HG02588 (cell line): ENCODE measurements around the gene BYSL.

Source experiments
- ATAC-seq: cut with Tn5 transposase; IDR thresholded peaks from one replicate; pipeline ENCODE4 v1.9.1; 2021; ENCODE audit warnings: mild to moderate bottlenecking, moderate library complexity; ENCODE audit not compliant: unreplicated experiment

Gene BYSL, protein sequence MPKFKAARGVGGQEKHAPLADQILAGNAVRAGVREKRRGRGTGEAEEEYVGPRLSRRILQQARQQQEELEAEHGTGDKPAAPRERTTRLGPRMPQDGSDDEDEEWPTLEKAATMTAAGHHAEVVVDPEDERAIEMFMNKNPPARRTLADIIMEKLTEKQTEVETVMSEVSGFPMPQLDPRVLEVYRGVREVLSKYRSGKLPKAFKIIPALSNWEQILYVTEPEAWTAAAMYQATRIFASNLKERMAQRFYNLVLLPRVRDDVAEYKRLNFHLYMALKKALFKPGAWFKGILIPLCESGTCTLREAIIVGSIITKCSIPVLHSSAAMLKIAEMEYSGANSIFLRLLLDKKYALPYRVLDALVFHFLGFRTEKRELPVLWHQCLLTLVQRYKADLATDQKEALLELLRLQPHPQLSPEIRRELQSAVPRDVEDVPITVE

DNA sequence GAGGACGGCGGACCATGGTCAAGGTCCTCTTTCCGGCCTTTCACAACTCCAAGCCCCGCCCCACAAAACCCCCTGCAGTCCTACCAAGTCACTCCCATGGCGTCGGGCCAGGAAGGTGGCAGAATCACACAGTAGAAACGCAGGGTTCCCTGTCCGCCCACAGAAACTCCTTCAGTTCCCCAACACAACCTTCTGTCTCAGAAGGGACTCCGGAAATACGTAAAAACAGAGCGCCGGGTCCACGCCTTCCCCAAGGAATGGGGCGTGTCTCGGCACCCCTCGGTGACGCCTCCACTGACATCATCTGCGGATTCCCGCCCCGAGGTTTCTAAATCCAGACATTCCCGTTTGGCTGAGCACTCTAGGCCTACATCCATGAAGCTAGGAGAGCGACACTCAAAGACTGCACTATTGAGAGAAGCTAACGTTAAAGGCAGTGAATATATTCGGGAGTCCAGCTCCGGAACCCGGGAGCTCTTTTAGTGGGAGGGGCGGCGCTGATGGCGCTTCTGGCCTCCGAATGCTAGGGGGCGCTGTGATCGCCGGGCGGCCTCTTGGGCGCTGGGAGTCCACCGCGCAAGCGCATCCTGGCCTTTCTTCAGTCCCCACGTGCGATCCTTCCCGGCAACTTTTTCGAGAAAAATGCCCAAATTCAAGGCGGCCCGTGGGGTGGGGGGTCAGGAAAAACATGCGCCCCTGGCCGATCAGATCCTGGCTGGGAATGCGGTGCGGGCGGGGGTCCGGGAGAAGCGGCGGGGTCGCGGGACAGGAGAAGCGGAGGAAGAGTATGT lies at the start of gene BYSL, which contains the start of gene MED20:
BYSL (plus strand) TSS at position 579 of the 791 bp plus-strand sequence; CDS start at position 643, 64 bp downstream.
MED20 (minus strand) TSS at position 219 of the 791 bp plus-strand sequence; CDS start at position 98, 121 bp downstream.
- peak; percentile 81 for ATAC-seq

DNA sequence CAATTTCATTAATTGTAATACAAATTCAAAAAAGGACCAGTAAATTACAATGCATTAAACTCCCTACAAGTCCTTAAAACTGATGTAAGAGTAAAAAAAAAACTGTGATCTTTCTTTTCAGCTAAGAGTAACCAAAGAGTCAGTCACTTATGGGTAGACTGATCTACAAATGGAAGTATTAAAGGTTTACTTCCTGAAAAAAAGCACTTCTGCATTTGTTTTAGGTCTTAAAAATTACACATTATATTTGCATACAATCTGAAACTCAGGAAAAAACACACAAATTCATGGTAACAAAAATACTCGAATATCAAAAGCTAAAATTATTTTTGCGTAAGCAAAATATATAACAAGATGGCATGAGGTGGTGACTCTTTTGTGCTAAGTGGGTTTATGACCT lies 49.6 kb upstream of the BYSL start:
- no peak for ATAC-seq

DNA sequence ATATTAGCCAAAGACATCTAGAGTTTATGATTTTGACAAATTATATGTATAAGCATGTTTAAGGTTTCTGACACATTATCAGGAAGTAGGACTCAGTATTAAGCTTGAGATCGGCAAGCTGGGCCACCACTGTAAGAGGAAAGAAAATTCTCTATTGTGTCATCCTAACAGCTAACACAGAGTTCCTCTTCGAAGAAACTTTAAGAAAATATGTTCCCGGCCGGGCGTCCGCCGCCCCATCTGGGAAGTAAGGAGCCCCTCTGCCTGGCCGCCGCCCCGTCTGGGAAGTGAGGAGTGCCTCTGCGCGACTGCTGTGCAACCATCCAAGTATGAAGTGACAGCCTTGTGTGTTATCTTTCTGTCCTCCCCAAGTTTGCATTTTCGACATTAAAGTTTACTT lies 49.2 kb upstream of the BYSL start:
- no peak for ATAC-seq

DNA sequence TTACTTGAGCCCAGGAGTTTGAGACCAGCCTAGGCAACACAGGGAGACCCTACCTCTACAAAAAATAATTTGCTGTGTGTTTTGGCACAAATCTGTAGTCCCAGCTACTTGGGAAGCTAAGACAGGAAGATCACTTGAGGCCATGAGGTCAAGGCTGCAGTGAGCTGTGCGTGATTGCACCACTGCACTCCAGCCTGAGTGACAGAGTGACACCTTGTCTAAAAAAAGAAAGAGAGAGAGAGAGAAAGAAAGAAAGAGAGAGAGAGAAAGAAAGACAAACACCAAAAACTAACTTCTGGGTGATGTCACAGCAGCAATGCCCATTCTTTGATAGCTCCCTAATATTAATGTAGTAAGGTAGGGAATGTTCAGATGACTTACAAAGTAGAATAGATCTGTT lies 46.6 kb upstream of the BYSL start:
- ATAC-seq: no peak

DNA sequence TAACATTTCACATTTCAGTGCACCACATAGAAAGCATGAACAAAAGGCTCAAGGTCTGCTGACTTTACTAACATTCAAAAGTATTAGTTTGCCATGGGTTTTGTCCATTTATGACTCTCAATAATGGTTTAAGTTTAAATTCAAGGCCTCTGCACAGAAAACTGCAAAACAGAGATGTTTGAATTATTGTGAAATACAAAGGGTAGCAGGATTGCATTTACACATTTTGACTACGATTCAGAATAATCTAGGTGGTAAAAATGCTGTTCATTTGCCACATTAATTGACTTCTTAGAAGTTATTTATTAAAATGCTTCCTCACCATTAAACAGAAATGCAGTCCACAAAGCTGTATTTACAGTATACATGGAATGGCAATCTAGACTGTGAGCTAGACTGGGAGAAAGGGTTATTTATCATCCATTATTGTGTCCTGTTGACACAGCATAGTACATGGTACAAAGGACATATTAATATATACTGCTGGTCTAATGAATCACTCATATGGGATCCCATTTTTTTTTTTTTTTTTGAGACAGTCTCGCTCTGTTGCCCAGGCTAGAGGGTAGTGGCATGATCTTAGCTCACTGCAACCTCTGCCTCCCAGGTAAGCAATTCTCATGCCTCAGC lies 44.1 kb upstream of the BYSL start:
- no peak for ATAC-seq

DNA sequence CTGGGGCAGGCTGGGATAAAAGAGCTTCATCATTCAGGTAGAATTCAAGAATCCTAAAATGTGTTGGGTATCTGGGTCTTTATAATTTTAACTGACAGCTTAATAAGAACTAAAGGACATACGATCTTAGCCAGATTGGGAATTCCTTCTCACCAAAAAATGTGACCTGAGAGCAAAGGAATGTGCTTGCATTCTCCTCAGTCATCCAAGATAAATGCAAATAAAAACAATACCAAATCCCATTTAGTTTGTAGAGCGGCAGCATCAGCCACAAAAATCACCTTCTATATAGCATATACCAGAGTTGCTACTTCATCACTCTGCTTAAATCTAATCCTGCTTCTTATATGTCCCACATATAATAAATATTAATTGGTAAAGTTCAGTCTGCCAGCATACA lies 43.1 kb upstream of the BYSL start:
- no peak for ATAC-seq

DNA sequence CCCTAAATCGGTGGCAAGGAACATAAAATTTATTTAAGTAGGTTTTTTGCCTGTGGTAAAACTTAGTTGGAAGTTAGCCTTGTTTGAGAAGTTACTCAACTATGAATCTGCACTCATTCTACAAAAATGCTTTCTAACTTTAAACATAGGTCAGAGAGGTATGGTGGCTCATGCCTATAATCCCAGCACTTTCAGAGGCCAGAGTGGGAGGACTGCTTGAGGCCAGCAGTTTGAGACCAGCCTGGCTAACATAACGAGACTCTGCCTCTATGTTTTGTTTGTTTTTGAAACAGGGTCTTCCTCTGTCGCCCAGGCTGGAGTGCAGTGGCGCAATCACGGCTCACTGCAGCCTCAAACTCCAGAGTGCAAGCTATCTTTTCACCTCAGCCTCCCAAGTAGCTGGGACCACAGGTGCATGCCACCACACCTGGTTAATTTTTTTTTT lies 42.3 kb upstream of the BYSL start:
- no peak for ATAC-seq

DNA sequence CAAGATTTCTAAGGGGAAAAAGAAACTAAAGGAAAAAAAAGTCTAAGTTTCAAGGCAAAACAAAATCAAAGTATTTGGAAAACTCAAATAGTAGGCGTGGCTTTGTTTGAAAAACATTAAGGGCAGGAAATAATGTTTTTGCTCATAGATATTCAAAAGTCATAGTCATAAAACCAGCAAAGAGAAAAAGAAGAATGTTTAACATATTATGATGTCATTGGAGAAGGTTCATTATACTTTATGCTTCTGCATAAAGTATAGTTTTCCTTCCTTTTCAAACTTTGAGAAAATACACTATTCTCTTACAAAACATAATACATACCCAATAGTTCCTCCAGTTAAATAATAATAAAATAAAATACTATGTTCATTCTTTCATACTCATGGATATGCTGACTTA lies 39.8 kb upstream of the BYSL start:
- ATAC-seq: no peak

DNA sequence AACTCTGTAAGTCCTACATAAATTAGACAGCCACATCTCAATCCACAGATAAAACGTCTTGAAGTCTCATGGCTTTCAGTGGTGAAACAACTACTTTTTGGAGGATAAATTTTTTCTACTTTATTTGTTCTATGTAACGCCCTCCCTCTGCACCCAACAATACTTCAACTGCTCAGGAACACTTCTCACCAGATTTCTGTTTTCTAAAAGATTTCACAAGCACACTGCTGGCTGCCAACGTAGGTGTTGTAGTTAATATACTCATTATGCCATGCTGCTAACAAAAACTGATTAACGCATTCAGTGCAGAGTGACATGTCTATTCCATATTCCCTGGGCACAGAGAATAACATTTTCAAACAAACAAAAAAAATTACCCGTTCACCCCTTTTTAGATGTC lies 36.3 kb upstream of the BYSL start:
- no peak for ATAC-seq

DNA sequence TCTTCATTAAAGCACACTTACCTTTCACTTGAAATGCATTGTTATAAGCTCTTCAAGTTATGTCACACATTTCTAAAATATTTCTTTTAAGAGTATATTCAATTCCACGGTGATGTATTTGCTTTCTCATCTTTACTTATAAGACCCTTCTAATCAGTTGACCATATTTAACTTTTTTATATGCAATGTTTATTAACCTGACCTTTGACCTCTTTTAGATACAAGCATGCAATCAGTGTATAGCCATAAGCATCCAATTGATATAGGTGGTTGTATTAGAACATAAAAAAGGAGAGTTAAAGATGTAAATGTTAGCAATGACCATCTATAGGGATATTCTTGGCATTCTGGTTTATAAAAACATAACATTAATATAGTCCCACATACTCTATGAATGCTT lies 35.4 kb upstream of the BYSL start:
- ATAC-seq: no peak

DNA sequence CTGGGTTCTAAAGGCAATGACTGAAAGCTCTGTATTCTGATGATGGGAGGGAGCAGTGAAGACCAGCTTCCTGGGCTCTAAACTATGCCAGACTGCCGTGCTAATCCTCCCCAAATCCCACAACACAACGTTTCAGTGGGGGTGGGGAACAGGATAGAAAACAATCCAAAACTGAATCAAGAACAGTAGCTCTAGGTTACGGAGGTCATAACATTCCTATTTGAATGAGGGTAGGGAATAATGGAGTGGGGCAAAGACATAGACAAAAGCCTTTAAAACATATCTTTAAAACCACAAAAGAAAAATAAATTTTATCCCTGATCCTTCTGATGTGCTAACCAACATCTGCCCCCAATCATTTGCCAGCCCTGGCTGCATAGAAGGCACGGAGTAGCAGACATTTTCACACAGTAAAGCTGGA lies 34.0 kb upstream of the BYSL start:
- ATAC-seq: no peak

DNA sequence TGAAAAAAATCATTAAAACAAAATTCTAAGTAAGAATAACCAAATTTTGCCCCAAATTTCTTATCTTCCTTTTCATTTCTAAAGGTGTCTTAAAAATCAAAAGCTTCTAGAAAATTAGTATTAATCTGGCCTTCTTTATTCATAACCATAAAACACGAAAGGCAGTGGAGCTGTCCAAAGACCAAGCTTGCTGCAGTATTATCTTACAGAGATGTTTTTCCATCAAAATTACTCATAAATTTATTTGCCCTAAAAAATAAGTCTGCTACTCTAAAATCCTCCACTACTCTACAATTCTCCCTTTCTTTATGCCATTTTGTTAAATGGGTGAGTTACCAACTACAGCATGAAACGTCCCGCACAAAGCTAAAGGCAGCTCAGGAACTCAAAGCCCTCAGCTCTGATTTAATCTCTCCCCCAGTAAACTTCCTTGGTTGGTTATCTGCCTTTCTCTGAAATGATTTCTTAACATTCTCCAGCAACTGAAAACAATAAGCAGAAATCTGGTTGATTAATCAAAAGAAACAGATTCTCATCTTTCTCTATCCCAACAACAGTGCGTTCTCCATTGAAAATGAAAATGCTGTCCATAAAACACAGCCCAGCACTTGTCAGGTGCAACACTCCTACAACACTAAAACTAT lies 28.3 kb upstream of the BYSL start:
- ATAC-seq: no peak

DNA sequence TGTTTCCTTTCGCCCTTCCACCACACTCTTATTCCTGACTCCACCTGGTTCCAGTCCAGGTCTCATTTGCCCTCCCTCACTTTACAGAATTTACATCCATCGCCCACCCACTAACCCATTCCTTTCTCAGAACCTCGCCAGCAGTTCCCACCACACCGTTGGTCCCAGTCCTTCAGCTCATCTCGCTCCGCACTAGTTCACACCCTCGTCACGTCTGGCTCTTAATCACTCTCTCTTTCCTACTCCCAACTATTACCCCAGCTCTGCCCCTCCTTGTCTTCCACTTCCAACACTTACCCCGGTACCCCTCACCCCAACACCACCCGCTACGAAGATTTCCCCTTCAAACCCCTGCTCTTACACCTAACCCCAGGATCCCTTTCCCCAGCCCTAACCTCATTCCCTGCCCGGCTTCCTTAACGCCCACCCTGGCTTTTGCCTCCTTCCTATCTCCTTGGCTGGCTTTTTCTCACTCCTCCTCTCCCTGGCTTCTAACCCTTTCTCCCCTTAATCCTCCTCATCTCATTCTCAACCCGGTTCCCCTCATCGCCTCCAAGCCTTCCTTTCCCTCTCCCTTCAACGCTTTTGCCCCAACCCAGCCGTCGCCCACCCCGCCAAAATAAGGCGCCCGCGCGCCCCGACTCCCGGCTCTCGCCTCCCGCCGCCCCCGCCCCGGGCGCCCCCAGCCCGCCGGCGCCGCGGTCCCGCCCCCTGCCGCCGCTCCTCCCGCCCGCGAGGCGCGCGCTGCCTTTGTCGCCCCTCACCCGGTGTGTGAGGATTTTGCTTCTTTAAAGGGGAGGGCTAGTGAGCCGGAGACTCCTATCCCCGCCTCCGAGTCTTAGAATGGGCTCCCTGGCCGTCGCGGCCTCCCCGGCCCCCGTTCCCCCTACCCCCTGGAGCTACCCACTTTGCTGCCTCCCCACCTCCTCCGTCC lies 26.7 kb upstream of the BYSL start:
- peak; percentile 43 for ATAC-seq

DNA sequence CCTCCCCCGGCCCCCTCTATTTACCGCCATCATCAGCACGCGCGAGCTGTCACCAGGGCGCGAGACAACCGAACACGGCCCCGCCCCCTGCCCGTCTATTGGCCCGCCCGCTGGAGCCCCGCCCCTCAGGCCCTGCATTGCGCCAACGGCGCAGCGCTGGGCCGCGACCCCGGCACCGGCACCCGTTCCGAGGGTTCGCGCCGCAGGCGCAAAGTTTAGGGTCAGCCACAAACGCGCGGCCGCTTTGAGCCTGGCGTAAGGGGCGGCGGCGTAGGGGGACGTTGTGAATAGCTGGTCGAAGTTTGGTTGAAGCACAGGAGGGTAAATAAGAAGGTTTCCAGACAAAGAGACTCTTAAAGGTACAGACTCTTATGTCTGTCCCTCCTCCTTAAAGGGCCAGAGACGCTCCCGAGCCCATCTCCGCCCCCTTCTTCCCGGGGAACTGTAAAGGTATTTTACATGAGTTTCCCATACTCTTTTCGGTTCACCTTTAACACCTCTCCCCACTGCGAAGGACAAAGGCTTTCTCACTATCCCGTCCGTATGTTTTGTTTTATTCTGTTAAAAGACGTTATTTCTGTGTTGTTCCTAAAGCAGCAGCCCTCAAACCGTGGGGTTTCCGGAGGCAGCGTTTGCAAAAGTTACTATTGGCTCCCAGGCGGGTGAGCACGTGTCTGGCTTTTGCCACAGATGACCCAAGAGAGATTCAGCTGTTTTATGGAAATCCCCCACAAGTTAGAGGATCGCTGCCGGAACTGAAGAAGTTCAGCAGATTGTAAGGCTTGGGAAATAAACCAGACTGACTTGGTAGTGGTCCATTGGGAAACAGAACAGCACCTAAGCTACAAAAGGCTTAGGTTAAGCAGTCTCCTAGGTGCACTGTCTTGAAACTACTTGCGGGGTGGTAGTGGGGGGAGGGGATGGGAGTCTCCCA lies 25.7 kb upstream of the BYSL start, which contains the start of gene USP49:
USP49 (minus strand) TSS at position 76 of the 934 bp plus-strand sequence. CDS start 88,392 bp downstream, outside the sequence.
- peak; percentile 76 for ATAC-seq

DNA sequence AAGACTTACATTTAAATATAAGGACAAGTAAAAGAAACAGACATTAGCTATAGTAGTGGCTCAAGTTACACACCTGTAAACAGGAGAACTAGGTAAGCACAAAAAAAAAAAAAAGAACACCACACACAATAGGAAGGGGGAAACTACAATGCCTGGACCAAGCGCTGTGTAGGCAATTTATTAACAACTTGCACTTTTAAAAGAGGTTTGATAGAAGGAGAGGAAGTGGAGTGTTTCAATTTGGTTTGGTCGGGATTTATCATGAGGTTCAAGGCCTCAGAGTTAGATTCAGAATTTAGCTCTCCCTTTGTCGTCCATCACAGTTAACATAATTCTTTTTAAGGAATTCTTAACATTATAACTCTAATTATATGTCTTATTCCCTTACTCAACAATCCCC lies 25.0 kb upstream of the BYSL start:
- ATAC-seq: no peak

DNA sequence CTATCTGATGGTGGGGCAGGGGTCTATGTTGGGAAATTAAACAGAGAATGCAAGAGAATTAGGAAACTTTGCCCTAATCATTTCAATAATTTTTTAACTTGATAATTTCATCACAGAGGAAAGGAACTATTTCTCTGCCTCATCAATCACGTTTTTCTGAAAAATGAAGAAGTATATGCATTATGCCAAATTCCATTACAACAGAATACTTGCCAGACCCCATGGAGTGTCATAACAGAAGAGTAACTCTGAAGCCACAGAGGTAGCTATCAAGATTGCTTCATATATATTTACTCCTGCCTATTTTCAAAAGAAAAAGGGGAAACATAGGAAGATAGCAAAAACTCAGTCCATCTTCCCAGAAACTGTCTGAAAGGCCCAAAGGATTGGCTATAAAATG lies 20.4 kb upstream of the BYSL start:
- ATAC-seq: no peak

DNA sequence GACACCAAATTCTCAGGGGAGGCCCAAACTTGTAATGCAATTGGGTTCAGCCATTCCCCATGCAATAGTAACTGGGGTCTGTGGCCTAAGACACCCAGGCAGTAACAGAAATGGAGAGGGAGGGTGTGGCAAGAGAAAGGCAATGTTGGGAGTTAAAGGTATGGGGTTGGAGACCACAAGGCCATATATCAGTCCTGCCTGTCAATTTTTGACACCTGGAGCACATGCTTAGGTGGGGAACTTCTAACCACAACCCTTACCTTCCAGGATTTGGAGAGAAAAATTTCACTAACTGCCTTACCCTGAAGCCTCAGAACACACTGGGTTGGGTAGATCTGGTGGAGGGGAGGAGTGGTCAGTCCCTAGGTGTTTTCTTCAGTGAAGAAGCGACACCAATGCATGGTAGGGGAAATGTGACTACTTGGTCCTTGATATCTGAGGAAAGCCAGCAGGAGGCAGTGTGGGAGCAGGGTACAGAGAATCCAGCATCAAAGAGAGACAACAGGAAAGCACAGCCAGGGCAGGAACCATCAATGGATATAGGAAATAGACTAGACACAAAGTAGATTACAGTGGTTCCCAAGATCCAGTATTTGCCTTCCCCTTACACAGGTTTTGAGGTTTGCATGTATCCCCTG lies 19.3 kb upstream of the BYSL start:
- no peak for ATAC-seq

DNA sequence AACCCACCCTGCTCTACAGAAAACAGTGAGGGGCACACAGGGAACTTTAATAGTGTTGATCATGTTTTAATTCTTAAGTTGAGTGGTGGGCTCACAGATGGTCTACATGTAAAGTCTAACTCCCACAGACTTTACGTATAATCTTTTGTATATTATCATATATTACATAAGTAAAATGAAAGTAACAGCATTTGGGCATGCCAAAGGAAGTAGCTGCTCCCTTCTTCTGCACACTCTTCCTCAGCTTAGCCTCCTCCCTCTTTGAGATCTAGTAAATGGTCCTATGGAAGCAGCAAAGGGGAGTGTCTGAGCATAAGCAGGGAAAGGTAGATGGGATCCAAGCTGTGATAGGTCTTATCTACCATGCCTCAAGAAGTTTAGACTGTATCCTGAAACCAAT lies 11.6 kb upstream of the BYSL start:
- ATAC-seq: no peak
